Fibroblast of mammary gland (primary cell): ENCODE results near the gene CAND2.
"Not testable (repeated sequence)": the region's sequence is repeated elsewhere in the genome, so short reads cannot be mapped to it uniquely, and the experiment has no call there.

Experiments
- DNase-seq: peaks from one replicate; pipeline ENCODE4 v3.0.0-alpha.2; 2010; ENCODE audit warnings: low read depth
- H3K4me3 ChIP-seq: 2 replicates; pipeline ENCODE4 v1.5.1; 2011; ENCODE audit warnings: low read depth, mild to moderate bottlenecking, low read length, moderate library complexity; ENCODE audit not compliant: control insufficient read depth
- CTCF ChIP-seq: conservative IDR thresholded peaks from 2 replicates; pipeline ENCODE4 v1.5.1; 2011; ENCODE audit warnings: low read depth, low read length, inconsistent platforms; ENCODE audit not compliant: control insufficient read depth, insufficient read depth

CAND2 gene

GRCh38 chr3:12852201-12852600 lies 55.7 kb downstream of the CAND2 start:
- no peak overlapping the region for H3K4me3 ChIP-seq
- no peak for DNase-seq
- TF ChIP-seq CTCF = no peak

GRCh38 chr3:12853847-12854246 lies 57.4 kb downstream of the CAND2 start:
- not testable (repeated sequence) for H3K4me3 ChIP-seq, DNase-seq

DNA sequence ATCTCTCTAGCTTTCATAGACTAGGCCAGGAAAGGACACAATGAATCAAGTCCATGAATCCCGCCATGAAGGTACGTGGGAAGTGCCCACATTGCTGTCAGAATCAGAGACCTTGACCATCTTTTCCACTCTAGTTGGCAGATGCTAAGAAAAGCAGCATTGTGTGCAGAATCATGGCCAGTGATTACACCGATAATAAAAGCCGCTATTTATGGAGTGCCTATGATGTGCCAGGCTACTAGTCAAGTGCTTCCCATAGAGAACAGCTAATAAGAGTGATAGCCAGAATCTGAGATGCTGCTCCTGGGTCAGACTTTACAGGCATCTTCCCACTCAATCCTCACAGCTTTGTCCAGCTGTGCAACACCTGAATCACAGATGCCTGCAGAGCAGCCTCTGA lies 58.1 kb downstream of the CAND2 start:
- no peak for TF ChIP-seq CTCF
- no peak for DNase-seq
- no peak overlapping the region for H3K4me3 ChIP-seq

- no peak overlapping the region for H3K4me3 ChIP-seq
- DNase-seq = no peak
- no peak for TF ChIP-seq CTCF
These were observed 60.1 kb downstream of the CAND2 start for GRCh38 chr3:12856626-12857025.

GRCh38 chr3:12859840-12860239 lies 63.4 kb downstream of the CAND2 start:
- no peak for DNase-seq
- H3K4me3 ChIP-seq = no peak overlapping the region
- no peak for TF ChIP-seq CTCF

DNA sequence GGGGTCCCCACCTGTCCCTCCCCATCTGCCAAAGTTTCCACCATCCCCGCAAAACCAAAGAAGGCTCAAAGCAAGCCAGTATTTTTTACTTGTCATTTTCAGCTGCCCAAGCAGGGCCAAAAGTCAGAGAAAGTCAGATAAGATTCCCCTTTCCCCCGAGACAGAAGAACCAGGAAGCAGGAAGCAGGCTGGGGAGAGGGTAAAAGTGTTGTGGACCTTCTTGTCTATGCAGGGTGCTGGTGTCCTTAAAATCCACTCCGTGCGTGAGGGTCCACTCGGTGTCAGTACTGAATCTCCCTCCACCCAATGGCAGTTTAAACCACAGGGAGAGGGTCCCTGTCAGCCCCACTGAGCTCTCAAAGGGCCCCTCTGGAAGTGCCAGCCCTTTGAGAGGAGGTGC lies 65.1 kb downstream of the CAND2 start:
- TF ChIP-seq CTCF = no peak
- DNase-seq = no peak
- no peak overlapping the region for H3K4me3 ChIP-seq

DNA sequence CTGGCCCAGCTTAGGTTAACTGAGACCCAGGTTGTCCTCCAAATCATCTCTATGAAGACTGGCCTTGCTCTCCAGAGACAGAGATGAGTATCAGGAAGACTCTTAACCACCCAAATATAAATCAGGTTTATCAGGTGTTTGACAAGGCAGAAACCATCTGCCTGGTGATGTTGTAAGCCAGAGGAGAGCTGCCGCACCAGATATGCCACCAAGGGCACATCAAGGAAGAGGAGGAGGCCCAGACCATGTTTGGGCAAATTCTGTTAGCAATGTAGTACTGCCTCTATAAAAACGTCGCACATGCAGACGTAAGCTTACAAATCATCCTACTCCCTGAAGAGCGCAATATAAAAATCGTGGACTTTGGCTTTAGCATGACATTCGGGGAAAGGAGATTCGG lies 65.9 kb downstream of the CAND2 start:
- TF ChIP-seq CTCF = no peak
- H3K4me3 ChIP-seq = no peak overlapping the region
- no peak for DNase-seq
